ENCODE results near the gene KCNE3.

Gene KCNE3, protein sequence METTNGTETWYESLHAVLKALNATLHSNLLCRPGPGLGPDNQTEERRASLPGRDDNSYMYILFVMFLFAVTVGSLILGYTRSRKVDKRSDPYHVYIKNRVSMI

DNA sequence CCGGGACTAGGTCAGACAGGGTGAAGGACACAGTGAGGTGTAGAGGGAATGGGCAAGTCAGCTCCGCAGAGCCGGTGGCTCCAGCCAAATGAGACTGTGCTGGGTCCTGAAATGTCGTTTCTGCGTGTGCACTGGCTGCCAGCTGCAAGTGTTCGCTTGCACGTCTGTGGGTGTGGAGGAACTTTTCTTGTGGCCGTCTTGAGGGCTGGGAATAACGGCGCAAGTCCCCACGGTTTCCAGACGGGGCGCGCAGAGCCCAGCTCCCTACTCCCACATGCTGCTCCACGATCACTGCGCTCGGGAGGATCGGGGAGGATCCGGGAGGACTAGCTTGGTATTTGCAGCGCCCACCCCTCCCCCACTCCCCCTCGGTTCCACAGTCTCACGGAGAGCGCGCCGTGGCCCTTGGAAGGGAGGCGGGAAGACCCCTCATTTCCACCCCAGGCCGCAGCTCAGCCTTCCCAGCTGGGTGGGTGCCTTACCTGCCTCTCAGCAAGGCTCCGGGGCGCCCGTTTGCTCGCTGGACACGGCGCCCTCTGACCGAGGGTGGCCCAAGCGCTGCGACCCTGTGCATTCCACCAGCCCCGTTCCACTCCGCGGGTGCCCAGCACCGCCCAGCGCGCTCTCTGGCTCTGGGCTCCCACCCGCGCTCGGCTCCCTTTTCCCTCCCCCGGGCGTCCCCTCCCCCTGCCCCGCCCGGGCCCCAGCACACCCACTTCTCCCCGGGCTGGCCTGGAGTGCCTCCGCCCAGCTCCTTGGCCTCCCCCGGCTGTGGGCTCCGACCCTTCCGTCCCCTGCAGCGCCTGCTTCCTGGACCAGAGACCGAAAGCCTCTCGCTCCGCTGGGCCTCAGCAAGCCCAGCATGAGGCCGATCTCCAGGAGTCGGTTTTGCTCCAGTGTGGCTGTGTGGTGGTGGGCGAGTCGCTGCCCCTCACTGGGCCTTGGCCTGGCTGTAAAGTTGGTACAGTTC is at the start of gene KCNE3:
TSS of gene KCNE3 (minus strand) at position 634 of the 970 bp plus-strand sequence. CDS start 9,986 bp downstream, outside the sequence.
- no peak for DNase-seq (ENCODE audit: low spot score)

DNA sequence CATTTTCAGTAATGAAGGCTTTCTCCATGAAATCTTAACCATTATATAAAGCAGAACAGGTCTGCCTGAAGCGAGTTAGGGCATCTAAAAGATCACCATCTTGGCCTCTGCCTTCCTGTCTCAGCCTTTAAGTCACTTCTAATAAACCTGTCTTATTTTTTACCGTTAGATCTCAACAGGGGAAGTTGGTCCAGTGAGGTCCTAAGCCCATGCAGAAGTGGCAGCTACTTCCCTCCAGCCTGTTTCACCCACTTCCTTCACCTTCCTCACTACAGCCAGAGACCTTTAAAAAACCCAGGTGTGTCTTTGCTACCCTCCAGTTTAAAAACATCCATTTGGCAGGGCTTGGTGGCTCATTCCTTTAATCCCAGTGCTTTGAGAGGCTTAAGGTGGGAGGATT is 40.2 kb upstream of the KCNE3 start:
- no peak for DNase-seq (ENCODE audit: low spot score)

DNA sequence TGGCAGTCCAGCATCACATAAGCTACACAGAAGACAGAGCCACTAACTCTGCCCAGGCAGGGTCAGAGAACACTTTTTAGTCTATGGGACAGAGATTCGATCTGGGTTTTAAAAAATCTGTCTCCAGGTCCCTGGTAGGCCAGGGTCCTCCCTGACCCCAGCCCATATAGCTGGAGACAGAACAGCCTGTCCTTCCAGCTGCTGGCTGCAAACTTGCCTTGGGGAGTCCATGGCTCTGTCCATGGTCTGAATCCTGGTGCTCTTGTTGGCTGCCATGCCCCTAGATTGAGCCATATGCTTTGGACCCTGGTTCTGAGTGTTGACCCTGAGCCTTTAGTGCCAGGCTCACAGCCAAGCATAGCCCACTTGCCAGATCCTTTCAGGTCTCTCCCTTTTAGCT is 39.5 kb upstream of the KCNE3 start:
- DNase-seq (ENCODE audit: low spot score), result no peak

DNA sequence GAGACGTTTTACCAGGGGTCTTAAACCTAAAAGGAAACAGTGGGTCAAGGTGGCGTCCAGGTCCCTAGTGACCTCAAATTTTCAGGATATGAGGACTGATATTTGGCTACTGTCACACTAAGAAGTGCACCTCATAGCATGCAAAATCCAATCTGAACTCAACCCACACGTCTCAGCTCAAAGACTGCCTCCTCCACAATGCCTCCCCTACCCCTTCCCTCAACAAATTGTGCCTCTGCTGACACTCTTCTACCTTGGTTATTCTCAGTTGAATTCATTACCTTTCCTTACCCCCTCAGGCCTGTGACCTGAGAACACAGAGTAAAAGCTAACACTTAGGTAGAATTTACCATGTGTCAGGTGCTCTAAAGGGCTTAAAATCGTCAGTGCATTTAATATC is 38.6 kb upstream of the KCNE3 start:
- DNase-seq (ENCODE audit: low spot score), result no peak

DNA sequence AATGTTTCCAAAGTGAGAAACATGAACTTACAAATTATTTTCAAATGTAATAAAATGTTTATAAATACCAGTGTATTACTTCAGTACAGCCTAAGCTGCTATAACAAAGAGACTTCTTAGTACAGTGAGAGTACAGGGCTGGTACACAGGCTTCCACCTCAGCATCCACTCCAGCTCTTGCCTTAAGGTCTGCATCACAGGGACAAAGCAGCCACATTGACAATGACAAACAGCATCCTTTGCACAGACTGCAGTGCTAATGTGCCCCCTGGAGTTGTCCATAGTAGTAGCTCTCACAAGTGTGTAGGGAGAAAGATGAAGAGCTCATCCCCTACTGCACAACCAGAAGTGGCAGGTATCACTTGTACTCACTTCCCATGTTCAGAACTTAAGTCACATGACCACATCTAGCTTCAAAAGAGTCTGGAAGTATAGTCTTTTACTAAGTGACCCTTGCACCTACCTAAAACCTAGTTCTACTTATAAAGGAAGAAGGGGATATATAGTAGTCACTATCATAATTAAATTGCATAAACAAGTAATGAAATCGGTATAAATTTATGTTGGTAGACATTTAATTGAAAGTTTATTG is 36.8 kb upstream of the KCNE3 start:
- DNase-seq (ENCODE audit: low spot score), result no peak

DNA sequence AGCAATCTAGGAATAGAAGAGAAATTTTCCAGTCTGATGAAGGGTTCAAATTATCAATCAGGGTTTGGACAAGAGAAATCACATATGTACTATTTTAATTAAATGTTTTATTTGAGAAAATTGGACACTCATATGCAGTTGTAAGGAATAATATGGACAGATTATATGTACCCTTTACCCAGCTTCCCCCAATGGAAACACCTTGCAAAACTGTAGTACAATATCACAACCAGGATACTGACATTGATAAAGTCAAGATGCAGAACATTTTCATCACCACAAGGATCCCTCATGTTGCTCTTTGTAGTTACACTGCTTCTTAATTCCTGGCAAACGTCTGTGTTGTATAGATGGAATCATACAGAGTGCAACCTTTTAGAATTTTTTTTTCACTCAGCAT is 27.6 kb upstream of the KCNE3 start:
- no peak for DNase-seq (ENCODE audit: low spot score)

DNA sequence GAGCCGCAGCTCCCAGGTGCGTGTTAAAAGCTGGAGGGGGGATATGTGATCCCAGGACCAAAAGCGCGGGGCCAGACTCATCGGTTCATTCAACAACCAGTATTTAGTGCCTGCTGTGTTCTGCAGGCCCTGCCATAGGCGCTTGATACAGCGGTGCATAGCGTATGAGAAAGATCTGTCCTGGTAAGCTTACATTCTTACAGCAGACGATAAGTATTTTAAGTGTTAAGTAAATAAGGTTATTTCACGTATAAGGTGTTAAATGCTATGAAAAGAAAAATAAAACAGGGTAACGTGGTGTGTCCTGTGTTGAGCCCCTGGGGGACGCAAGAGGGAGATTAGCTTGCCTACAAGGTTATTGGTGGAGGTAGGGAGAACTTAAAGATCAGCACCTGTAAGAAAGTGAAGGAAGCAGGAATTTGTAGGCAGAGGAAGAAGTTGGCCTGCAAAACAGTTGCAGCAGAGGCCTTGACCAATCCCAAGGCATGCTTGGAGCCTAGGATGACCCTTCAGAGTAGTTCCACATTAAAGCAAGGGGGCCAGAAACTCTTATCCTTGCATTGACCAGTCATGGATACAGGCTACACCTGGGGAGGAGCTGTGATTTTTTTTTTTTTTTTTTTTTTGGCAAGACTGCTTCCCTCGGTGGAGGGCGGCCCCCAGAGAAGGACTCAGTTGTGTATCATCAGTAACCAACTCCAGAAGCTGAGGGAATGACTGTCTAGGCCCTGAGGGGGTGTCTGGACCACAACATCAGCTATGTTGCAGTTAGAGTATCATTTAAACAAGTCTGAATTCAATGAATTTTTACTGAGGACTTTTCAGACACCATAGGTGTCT is 26.7 kb upstream of the KCNE3 start:
- DNase-seq (ENCODE audit: low spot score), result no peak

DNA sequence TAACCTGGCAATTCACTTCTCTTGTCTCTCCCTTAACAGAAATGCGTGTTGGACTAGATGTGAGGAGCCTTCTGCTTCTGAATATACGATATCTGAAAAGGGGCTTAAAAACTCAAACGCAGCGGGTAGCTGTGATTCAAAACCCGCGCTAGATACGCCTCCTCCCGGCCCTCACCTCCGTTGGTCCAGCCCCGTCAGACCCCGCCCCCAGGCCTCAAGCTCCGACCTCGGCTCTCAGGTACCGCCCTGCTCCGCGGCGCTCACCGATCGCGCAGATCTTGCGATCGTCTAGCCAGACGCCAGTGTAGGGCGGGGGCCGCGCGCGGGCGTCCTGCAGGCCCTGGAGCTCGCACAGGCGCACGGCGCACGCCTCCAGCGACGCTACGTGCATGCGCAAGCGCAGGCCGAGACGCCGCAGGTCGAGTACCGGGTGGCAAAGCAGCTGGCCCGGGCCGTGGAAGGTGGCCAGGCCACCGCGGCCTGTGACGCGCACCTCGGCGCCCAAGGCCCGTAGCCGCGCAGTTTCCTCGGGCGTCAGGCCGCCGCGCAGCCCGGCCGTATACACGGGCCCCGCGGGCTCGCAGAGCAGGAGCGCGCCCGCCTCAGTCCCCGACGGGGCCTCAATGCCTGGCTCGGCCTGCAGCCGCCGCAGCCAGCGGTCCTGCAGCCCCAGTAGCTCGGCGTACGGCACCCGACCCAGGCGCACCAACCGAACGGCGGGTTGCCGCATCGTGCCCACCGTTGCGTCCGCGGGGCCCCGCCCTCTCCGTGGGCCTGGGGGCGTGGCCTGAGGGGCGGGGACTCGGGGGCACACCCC is 25.8 kb upstream of the KCNE3 start, which contains the start of gene LIPT2:
TSS of gene LIPT2 (minus strand) at position 751 of the 817 bp plus-strand sequence. CDS start at position 730, 21 bp downstream.
- DNase-seq (ENCODE audit: low spot score), result peak; percentile 98

DNA sequence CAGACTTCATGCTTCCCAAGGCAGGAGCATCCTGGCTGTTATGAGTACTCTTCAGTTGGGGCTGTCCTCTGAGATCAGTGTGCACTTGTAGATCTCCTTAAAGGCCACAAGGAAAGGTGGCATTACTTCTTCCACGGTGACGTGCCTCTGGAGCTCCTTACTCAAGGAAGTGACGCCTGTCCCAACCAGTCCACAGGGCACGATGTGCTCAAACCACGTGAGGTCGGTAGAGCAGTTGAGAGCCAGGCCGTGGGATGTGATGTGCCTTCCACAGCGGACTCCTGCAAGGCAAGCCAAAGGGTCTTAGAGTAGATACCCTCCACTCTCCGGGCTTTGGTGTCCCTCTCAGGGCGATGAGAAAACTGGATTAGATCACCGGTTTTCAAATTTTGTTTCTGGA is 24.7 kb upstream of the KCNE3 start:
- DNase-seq (ENCODE audit: low spot score), result no peak

DNA sequence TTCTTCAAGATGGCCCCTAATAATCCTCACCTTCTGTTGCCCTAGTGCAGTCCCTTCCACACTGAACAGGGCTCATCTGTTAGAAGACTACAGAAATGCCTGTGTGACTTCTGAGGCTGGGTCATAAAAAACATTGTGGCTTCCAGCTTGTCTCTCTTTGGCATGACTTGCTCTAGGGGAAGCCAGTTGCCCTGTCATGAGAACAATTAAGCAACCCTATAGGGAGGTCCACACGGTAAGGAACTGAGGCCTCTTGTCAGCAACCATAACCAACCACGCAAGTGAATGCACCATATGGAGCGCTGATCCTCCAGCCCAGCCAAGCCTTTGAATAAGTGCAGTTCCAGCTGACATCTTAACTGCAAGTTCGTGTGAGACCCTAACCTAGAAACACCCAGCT is 23.6 kb upstream of the KCNE3 start:
- DNase-seq (ENCODE audit: low spot score), result no peak

DNA sequence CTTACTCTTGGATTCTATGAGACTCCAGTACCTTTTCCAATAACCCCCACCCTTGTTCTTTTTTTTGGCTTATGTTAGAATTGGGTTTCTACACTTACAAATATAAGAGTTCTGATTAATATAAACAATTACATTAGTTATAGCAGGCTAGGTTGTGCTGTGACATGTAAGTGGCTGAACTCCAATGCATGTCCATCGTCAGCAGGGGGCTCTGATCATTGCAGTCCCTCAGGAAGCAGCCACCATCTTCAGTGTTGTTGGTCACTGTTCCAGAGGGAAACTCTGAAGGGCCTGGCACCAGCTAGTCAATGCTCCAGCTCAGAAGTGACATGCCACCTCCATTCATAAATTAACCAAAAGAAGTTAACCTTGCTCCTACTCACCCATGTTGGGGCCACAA is 20.5 kb upstream of the KCNE3 start:
- DNase-seq (ENCODE audit: low spot score), result no peak

DNA sequence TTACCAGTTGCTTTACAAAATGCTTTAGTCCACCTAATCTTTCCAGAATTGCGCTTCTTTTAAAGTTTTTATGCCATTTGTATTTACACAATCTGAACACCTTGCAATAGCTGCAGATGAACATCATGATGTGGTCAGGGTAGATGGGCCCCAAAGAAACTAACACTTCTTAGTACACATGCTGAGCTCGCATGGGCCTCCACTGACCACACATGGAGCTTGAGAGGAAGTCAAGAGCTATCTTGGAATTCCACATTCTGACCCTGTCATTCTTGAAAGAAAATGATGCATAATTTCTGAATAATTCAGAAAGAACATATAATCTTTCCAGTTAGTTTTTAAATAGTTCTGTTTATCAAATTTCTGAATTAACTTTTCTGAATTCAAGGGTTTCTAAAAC is 18.5 kb upstream of the KCNE3 start:
- DNase-seq (ENCODE audit: low spot score), result no peak

DNA sequence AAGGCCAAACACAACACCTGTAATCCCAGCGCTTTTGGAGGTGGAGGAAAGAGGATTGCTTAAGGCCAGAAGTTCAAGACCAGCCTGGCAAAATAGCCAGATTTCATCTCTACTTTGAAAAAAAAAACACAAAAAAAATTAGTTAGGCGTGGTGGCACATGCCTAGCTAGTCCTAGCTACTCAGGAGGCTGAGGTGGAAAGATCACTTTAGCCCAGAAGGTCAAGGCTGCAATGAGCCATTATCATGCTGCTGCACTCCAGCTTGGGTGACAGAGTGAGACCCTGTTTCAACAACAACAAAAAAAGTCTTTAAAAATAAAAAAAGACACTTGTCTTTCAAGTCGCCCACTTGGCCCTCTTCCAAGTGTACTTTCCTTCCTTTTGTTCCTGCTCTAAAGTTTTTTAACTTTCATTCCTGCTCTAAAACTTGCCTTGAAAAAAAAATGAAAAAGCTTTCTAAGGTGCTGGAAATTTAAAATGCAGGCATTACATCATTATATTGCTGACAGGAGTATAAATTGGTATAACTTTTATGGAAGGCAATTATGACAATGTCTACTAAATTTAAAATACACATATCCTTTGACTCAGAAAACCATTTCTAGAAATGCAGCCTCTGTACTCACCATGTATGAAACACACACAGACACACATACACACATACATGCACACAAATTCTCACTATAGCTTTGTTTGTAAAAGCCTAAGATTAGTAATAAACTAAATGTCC is 13.5 kb upstream of the KCNE3 start:
- DNase-seq (ENCODE audit: low spot score), result no peak

DNA sequence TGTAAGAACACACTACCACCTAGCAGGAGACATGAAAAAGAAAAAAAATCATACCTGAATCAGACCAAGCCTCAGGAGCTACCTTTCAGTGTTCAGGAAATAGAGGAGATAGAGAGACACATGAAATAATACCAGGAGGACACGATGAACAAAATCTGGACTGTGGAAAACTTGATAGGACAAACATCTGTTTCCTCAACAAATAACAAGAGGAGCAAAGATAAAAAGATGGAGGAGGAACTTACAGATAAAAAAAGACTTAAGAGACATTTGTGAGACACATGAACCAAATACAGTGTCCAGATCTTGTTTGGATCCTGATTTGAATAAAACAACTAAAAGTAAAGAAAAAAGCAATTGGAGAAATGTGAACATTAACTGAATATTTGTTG is 12.4 kb upstream of the KCNE3 start:
- DNase-seq (ENCODE audit: low spot score), result no peak

DNA sequence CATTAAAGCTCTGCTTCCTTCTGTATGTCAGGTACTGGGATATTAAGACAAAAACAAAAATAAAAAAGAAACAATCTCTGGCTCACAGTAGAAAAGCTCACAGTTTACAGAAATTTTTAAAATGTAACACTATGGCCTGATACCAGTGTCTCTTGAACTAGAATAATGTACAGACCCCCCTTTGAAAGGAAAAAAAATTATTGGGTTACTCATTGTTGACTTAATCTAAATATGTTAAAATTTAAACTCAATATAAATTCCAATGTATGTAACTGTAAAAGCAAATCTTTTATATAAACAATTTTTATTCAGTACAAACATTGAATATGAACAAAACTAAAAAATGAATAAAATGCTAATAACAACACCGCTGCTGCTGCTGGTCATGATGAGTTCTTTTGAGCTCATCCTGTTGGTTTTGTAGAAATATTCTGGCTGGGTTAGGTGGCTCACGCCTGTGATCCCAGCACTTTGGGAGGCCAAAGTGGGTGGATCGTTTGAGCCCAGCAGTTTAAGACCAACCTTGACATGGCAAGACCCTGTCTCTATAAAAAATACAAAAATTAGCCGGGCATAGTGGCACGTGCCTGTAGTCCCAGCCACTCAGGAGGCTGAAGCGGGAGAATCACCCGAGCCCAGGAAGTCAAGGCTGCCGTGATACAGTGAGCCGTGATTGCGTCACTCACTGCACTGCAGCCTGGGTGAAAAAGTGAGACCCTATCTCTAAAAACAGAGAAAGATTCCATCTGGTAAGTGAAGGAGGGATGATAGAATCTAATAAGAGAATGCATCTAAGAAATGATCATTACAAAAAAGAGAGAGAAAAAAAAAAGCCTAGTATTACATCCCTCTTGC is 11.8 kb upstream of the KCNE3 start:
- DNase-seq (ENCODE audit: low spot score), result no peak

DNA sequence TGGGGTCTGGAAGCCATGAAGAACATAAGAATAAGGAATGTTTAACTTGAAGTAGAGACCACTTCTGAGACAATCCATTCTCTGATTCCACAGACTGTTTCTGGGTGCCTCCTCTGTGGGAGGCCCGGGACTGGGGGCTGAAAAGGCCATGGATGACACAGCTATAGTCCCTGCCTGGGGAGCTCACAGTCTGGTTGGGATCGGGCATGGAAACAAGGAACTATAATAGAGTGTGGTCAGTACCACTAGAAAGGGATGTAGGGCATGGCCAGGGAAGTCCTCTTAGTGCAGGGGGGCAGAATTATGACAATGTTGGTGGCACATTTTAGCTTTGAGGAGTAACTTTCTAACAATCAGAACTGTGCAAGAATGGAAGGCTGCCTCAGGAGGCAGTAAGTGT is 9.2 kb upstream of the KCNE3 start:
- no peak for DNase-seq (ENCODE audit: low spot score)

DNA sequence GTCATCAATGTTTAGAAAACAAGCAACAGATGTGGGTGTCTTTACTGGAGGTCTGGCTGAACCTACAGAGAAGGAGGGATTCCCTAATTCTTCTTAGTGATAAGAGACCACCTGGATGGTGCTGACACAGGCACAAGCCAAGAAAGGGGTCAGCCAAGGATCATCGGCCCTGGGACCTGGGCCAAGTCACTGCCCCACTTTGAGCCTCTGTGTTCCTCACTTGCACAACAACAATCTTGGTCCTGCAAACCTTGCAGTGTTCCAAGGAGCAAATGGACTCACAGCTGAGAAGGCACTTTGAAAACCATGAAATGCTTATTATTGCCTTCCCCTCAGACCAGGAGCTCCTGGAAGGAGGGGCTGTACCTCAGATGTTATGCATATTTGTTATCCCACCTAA is 7.0 kb upstream of the KCNE3 start:
- no peak for DNase-seq (ENCODE audit: low spot score)

DNA sequence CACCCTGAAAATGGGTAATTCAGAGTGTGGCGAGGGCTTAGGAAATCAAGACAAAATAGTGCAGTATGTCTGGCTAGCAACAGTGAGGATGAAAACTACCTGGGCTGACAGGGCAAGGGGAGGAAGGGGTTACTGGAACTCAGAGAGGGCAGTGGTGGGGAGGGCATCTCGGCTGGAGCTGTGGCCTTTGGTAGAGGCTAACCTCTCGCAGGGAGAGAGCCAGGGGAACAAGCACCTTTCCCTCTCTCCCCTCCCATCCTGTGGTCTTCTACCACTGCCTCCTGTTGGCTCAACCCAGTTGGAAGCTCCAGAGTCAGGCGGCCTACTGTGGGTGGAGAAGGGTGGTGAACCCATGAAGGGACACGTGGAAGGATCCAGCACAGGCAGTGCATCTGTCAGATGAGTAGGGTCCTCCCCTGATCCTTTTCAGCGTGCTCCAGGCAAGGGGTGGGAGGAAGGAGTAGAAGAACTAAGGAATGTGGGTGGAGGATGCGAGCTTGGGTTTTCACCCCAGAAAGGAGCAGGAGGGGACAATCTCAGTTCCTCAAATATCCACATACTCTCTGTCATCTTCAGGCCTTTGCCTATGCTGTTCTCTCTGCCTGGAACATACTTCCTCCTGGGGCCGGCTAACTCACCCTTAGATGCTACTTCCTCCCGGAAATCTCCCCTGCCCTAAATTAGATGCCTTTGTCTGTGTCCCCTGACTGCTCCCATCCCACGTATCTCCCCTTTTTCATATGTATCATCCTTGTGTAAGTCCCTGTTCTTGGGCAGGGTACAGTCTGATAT is 6.2 kb upstream of the KCNE3 start:
- DNase-seq (ENCODE audit: low spot score), result no peak
